HG02763 (cell line): ENCODE measurements around the gene SMIM5.
"Not testable (repeated sequence)": the region's sequence is repeated elsewhere in the genome, so short reads cannot be mapped to it uniquely, and the experiment has no call there.

Source experiments
- ATAC-seq: cut with Tn5 transposase; IDR thresholded peaks from one replicate; pipeline ENCODE4 v1.9.1; 2021; ENCODE audit warnings: mild to moderate bottlenecking, moderate library complexity; ENCODE audit not compliant: unreplicated experiment

Gene SMIM5, protein sequence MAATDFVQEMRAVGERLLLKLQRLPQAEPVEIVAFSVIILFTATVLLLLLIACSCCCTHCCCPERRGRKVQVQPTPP

DNA sequence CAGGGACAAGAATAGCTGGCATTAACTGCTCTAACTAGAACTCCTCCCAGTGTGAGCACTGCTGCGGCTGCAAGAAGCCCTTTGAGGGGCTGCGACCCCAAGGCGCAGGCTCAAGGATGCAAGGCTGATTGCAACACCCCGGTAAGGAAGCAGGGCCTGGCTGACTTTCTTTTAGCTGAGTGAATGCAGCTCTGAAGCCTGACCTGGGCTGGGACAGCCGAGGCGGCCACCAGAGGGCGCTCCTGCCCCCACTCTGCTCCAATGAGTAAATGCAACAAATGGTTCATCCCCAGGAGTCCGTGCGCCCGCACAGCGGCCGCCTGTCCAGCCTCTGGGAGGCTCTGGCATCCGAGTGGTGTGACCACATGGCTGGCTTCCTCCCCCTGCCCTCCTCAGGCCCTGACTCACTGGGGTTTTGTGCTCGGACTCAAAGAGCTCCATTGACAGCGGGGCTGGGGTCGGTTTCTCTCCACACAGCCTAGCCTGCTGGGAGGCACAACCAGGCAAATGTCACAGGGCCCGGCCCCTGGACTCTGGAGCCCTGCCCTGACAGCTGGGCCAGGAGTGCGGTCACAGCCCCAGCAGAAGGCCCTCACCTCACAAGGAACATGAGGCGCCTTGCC lies at the start of gene SMIM5:
Gene SMIM5, plus strand, starts transcription at position 572 of the 623 bp plus-strand sequence. CDS start 6,768 bp downstream, outside the sequence.
- no peak for ATAC-seq

DNA sequence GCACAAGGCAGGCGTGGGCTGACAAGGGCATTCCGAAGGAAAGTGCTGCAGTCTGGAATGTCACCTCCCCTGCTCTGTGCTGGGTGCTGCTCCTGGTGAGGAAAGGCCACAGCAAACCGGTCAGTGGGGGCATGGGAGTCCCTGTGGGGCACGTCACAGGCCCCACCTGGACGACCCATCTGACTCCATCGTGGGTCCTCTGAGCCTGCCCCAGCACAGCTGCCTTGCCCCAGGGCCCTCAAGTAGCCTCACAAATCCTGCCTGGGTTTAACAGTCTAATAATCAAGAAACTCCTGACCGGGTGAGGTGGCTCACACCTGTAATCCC lies 48.4 kb upstream of the SMIM5 start:
- no peak for ATAC-seq

DNA sequence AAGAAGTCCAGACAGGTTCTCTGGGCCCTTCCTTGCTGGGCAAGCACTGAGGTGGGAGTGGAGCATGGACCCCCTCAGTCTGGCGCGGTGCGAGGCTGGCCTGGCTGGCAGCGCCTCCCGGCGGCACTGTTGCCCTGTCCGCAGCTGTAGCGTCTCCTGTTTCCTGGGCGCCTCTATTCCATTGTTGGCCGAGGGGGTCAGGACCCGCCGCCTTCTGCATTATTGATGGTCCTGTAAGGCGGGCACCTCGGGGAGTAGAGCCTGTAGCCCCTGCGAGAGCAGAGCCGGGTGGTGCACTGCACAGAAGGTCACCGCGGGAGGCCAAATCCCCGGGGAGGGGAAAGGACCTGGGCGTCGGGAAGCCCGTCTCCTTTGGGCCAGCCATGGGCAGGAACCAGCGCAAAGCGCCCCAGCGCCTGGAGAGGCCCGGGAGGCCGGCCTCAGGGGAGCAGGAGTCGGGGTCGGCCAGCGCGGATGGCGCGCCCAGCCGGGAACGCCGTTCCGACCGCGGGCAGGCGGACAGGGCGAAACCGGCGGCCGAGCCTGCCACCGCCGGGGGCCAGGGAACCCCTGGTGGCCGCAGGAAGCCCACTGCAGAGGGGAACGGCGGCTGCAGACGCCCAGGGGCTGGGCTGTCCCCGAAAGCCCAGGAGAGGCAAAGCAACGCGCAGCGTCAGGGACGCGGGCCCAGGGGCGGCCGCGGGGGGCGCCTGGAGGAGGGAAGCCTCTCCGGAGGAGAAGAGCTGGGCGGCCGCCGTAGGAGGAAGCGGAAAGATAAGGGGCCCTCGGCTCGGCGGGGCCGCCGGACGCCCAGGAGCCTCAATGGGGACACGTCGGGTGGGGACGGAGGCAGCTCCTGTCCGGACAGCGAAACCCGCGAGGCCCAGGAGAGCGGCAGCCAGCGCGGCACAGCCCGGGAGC lies 45.3 kb upstream of the SMIM5 start, which contains the start of gene MYO15B:
Gene MYO15B, plus strand, starts transcription at position 126 of the 921 bp plus-strand sequence. Its CDS starts 258 bp downstream, at position 384.
- no peak for ATAC-seq

DNA sequence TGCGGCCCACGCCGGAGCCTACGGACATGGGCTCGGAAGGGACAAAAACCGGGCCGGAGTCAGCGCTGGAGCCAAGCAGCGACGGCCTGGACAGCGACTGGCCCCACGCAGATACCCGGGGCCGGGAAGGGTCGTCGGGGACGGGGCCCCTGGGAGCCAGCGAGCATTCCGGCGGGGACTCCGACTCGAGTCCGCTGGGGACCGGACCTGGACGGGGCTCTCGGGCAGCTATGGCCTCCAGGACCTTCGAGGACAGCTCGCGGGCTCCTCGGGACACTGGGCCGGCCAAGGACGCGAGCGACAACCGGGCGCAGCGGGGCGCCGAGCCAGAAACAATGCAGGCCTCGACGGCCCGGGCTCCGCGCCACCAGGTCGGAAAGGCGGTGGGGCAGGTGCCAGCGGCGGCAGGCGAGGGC lies 44.6 kb upstream of the SMIM5 start:
- ATAC-seq: peak; percentile 14

DNA sequence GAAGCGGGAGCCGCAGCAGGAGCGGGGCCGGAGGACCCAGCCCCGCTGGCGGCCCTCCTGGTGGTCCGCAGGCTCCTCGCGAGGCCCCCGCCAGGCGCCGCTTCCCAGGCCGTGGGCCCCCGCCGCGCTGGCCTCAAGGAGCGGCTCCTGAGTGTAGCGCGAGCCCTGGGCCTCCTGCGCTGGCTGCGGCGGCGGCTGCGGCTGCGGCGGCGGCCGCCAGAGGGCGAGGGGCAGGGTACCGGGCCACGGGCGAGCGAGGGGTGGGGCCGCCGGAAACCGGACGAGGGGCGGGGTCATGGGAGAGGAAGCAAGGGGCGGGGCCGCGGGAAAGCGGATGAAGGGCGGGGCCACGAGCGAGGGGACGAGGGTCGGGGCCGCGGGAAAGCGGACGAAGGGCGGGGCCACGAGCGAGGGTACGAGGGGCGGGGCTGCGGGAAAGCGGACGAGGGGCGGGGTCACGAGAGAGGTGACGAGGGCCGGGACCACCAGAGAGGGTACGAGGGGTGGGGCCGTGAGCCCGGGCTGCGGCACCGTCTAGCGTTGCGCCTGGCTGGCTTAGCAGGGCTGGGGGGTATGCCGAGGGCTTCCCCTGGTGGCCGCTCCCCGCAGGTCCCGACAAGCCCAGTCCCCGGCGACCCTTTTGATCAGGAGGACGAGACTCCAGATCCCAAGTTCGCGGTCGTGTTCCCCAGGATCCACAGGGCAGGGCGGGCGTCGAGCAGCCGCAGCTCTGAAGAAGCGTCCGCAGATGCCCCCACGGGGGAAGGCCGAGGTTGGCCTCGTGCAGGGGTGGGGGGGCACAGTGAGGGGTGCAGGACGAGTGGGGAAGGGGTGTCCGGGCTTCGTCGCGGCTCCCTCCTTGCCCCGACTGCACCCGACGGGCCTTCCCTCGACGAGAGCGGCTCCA lies 44.0 kb upstream of the SMIM5 start:
- peak; percentile 78 for ATAC-seq

DNA sequence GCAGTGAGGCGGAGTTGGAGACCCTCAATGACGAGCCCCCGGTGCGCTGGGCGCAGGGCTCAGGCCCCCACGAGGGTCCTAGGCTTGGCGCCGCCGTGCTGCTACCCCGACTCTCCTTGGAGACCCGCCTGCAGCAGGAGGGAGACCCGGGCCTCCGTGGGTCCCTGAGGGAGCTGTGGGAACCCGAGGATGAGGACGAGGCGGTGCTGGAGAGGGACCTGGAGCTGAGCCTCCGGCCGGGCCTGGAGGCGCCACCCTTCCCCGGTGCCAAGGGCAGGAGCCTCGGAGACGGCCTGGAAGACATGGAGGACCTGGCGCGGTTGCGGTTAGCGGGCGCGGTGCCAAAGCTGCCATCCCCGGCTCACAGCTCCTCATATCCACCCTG lies 43.3 kb upstream of the SMIM5 start:
- no peak for ATAC-seq

DNA sequence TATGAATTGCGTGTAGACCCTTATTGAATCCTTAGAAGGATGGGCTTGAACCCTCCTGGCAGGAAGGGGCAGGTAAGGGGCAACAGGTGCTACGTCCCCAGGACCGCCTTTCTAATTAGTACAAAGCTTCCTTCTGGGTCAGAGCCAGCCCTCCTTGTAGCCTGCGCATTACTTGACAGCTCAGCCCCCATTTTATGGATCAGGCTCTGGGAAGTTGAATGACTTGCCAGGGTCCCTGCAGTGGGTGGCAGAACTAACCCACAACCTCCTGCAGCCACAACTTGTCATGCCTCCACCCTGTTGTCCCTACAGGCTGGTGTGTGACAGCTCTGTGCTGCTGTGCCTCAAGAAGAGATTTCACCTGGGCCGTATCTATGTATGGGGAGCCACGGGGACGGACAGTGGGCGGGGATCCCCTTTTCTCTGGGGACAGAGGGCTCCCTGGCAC lies 42.9 kb upstream of the SMIM5 start:
- no peak for ATAC-seq

DNA sequence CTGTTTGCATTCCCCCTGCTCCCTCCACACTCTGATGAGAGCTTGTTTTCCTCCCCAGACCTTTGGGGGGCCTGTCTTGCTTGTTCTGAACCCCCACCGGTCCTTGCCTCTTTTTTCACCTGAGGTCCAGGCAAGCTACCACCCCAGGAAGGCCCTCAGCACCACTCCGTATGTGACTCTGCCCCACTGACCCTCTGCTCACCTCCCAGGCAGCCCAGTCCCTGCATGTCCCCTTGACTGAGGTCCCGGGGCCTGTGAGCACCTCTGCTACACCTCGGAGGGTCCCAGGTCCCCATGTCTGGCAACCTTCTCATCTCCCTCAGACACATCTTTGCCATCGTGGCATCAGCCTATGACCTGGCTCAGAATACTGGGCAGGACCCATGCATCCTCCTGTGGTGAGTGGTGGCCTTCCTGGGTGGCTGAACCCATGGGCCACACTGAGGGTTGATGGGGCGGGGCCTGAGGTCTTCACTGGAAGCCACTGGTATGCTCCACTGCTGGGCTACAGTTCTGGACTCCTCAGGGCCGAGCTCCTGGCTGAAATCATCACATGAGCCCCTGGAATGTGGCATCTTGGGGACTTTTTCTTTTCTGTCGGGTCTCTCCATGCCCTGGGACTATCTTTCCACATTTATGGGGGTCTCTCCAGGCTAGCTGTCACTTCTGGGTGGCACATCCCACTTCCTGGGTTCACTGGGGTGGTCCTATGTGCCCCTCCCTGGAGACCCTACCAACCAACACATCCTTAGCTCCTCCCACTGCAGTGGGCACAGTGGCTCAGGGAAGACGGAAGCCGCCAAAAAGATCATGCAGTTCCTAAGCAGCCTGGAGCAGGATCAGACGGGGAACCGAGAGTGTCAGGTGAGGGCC lies 42.1 kb upstream of the SMIM5 start:
- ATAC-seq: no peak

DNA sequence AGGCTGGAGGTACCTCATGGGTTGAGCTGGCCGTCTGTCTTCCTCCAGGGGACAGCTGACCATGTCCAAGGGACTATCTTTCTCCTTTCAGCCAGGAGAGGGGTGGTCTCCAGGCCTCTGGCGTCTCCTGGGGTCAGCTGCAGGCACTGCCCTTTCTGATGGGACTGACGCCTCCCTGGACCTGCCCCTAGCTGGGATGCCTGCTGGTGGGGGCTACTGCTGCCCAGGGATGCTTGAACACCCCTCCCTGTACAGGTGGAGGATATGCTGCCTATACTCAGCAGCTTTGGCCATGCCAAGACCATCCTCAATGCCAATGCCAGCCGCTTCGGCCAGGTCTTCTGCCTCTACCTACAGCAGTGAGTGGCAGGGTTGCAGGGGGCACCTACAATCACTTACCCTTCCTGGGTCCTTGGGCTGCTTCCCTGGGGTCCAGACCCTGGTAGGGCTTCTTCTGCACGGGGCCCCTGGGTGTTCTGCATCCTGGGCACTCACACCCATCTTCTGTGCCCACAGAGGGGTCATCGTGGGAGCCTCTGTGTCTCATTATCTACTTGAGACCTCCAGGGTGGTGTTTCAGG lies 41.4 kb upstream of the SMIM5 start:
- no peak for ATAC-seq

DNA sequence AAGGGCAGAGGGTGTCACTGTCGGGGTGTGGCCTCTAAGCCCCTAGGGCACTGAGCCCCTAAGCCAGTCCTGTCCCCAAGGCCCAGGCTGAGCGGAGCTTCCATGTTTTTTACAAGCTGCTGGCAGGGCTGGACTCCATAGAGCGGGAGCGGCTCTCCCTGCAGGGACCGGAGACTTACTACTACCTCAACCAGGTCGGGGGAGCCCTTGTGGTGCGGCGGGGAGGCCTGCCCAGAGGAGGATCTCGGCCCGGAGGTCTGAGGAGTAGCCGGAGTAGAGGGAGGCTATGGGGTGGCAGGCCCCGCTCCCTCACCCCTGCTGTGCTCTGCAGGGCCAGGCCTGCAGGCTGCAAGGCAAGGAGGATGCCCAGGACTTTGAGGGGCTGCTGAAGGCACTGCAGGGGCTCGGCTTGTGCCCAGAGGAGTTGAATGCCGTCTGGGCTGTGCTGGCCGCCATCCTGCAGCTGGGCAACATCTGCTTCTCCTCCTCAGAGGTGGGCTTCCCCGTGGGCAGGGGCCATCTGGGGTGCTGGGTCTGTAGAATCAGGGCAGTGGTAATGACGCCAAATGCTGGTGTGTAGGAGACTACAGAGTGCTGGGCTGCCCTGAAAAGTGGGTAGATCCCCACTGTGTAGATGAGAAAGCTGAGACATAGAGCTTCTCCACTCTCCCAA lies 40.8 kb upstream of the SMIM5 start:
- no peak for ATAC-seq

DNA sequence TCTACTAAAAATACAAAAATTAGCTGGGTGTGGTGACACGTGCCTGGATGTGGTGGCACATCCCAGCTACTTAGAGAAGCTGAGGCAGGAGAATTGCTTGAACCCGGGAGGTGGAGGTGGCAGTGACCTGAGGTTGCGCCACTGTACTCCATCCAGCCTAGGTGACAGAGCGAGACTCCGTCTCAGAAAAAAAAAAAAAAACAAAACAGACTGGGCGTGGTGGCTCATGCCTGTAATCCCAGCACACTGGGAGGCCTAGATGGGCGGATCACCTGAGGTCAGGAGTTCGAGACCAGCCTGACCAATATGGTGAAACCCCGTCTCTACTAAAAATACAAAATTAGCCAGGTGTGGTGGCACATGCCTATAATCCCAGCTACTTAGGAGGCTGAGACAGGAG lies 39.8 kb upstream of the SMIM5 start:
- ATAC-seq: not testable (repeated sequence)

DNA sequence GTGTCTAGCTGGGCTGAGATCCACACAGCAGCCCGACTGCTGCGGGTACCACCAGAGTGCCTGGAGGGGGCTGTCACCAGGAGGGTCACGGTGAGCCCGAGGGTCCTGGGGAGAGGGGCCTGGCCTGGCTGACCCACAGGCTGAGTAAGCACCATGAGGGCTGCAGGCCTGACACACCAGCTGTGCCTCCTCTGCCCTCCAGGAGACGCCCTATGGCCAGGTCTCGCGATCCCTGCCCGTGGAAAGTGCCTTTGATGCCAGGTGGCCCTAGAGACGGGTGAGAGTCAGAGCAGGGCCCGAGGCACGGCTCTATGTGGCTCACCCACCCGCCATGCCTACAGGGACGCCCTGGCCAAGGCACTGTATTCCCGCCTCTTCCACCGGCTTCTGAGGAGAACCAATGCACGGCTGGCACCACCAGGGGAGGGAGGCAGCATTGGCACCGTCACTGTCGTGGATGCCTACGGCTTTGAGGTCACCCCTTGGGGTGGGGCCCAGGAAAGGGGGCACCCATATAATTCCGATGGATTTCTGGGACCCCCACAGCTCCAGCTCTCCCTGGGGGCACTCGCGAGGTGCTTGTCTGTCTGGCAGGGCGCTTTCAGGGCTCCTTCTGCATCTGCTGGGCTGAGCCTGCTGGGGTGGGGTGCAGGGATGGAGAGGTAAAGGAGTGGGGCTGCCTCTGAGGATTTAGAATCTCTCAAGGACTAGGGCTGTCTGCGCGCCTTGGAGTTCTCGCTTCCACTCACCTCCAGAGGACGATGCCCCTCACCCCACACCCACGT lies 38.5 kb upstream of the SMIM5 start:
- no peak for ATAC-seq

DNA sequence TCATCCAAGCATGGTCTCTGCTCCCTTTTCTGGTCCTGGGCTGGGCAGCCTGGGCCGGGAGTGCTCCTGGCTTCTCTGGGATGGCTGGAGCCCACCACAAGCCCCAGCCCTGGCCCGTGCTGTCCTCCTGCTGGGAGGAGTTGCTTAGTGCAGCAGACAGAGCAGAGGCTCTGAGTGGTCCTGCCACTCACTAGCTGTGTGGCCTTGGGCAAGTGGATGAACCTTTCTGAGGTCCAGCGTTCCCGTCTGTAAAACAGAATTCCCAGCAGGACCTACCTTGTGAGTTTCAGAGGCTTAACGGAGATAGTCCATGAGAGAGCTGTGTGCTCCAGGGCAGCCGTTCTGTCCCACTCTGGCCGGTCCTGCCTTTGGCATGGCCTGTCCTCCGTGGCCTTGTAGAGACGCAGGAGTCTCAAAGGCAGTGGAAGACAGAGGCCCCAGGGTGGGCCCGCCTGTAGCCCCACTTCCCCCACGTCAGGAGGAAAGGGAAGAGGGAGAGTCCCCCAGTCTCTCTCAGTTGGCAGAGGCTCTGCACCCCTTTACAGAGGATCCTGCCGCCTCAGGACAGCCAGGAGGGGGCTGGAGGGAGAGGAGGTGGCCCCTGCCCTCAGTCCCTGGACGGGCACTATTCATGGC lies 37.8 kb upstream of the SMIM5 start:
- no peak for ATAC-seq

DNA sequence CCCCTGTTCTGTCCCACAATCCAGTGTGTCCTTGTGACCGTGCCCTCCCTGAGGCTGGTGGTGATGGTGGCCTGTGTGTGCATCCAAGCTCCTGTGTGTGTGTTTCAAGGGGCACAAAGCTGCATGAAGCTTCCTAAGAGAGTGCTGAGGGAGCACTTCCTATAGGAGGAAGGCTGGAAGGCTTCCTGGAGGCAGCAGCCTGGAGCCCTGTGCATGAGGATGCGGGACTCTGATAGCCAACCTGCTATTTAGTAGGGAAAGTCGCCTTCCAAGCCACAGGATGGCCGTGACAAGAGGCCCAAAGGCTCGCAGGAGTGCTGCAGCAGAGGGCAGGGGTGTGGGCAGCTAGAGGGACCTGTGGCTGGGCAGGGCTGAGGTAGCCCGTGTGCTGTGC lies 37.3 kb upstream of the SMIM5 start:
- ATAC-seq: no peak

DNA sequence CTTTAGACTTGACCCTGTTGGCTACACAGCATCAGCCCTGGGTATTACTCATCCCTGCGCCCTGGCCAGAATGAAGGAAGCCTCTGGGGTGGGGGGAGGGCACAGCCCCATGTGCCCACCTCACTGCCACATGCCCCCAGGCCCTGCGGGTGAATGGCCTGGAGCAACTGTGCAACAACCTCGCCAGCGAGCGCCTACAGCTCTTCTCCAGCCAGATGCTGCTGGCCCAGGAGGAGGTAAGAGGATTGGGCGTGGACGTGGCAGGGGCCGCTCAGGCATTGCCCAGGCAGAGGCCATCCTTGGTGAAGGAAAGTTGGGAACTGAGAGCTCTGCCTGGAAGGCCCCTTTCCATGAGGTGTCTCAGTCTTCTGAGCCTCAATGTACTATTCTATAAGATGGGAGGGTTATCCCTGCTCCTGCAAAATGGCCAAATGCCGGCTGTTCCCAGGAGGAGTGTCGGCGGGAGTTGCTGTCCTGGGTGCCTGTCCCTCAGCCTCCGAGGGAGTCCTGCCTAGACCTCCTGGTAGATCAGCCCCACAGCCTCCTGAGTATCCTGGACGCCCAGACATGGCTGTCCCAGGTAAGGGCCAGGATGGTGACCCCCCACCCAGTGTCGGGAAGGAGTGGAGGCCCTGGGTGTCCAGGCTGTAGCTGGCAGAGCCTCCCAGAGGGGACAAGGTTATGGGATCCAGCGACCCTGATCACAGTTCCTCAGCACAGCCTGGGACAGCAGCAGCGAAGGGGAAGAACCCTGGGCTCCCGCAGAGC lies 36.7 kb upstream of the SMIM5 start:
- no peak for ATAC-seq

DNA sequence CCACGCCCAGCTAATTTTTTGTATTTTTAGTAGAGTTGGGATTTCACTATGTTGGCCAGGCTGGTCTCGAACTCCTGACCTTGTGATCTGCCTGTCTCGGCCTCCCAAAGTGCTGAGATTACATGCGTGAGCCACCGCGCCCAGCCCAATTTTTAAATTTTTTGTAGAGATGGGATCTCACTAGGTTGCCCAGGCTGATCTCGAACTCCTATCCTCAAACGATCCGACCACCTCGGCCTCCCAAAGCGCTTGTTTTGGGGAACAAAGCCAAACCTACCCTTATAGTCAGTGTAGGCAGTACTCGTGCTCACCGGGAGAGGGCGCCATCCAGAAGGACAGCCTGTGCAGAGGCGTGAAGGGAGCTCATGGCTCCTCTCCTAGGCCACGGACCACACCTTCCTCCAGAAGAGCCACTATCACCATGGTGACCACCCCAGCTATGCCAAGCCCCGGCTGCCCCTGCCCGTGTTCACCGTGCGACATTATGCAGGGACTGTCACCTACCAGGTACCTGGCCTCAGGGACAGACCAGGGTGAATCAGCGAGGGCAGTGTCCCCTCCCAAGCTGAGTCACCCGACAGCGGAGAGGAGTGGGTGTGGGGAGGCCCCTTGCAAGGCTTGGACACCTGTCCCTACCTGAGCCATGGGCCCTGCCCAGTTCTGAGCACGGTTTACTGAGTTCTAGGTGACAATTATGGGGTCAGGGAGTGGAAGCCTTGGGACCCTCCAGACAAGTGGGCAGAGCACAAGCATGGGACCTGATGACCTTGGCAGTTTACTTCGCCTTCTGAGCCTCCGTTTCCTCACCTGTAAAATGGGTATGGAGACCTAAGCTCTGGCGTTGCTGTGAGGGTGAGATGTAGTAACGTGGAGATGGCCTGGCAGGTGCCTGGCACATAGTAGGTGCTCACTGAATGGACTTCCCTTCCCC lies 31.9 kb upstream of the SMIM5 start:
- no peak for ATAC-seq
